HG03108 (cell line): ENCODE results near the gene CCDC92.

ENCODE experiments used
- ATAC-seq: cut with Tn5 transposase; IDR thresholded peaks from one replicate; pipeline ENCODE4 v1.9.1; 2021; ENCODE audit warnings: moderate library complexity; ENCODE audit not compliant: unreplicated experiment

Gene CCDC92

GRCh38 chr12:124002021-124002644, 29.5 kb upstream of the CCDC92 start:
- ATAC-seq: no peak

GRCh38 chr12:124001343-124001742, 28.7 kb upstream of the CCDC92 start:
- no peak for ATAC-seq

GRCh38 chr12:124000111-124000510, 27.5 kb upstream of the CCDC92 start:
- no peak for ATAC-seq

- no peak for ATAC-seq
Measured at GRCh38 chr12:123998991-123999359, 26.3 kb upstream of the CCDC92 start.

- no peak for ATAC-seq
Measured at GRCh38 chr12:123998344-123998990, 25.8 kb upstream of the CCDC92 start.

GRCh38 chr12:123997908-123998307, 25.3 kb upstream of the CCDC92 start:
- no peak for ATAC-seq

GRCh38 chr12:123997033-123997822, 24.6 kb upstream of the CCDC92 start:
- no peak for ATAC-seq

- ATAC-seq: no peak
Measured at GRCh38 chr12:123996581-123996980, 23.9 kb upstream of the CCDC92 start.

GRCh38 chr12:123995023-123995748, 22.6 kb upstream of the CCDC92 start:
- ATAC-seq: no peak

GRCh38 chr12:123992118-123992825, 19.6 kb upstream of the CCDC92 start:
- ATAC-seq: no peak

GRCh38 chr12:123991372-123991951, 18.8 kb upstream of the CCDC92 start:
- ATAC-seq: no peak

GRCh38 chr12:123990511-123990910, 17.9 kb upstream of the CCDC92 start:
- ATAC-seq: no peak

- ATAC-seq: no peak
Measured at GRCh38 chr12:123989753-123990152, 17.1 kb upstream of the CCDC92 start.

- ATAC-seq: no peak
Measured at GRCh38 chr12:123989168-123989567, 16.5 kb upstream of the CCDC92 start.

- ATAC-seq: no peak
Measured at GRCh38 chr12:123987022-123987421, 14.4 kb upstream of the CCDC92 start.

- no peak for ATAC-seq
Measured at GRCh38 chr12:123986374-123986965, 13.8 kb upstream of the CCDC92 start.

- ATAC-seq: no peak
Measured at GRCh38 chr12:123984903-123985302, 12.3 kb upstream of the CCDC92 start.

GRCh38 chr12:123983822-123984485, 11.3 kb upstream of the CCDC92 start:
- no peak for ATAC-seq

- ATAC-seq: no peak
Measured at GRCh38 chr12:123982269-123982668, 9.6 kb upstream of the CCDC92 start.

GRCh38 chr12:123979566-123979965, 6.9 kb upstream of the CCDC92 start:
- no peak for ATAC-seq
